HepG2 (cell line): ENCODE results near the gene PRM3. TPM values are rescaled to one million over a fixed set of nuclear protein-coding genes. Genes with fewer than 3 reads are reported as not detected.

Source experiments
- CBFB ChIP-seq: sonication (generic); formaldehyde crosslinking; IDR thresholded peaks from 2 replicates; pipeline ENCODE4 v1.4.0; 2020; ENCODE audit warnings: missing genetic modification reagents
- ELF3 ChIP-seq: IDR thresholded peaks from 2 replicates; pipeline ENCODE4 v1.6.1; 2016; ENCODE audit warnings: missing genetic modification reagents, missing compliant biosample characterization
- GABPB1 ChIP-seq: IDR thresholded peaks from 2 replicates; pipeline ENCODE4 v1.6.1; 2016; ENCODE audit warnings: mild to moderate bottlenecking, missing genetic modification reagents, moderate library complexity, missing compliant biosample characterization
- HOXA3 ChIP-seq: sonication (generic); formaldehyde crosslinking; IDR thresholded peaks from 2 replicates; pipeline ENCODE4 v1.5.0; 2020; ENCODE audit warnings: missing genetic modification reagents
- KMT2A ChIP-seq: sonication (generic); formaldehyde crosslinking; IDR thresholded peaks from 2 replicates; pipeline ENCODE4 v1.4.0; 2020; ENCODE audit warnings: missing genetic modification reagents
- PTBP1 ChIP-seq: fragments of 200-400 bp; formaldehyde crosslinking; IDR thresholded peaks from 2 replicates; pipeline ENCODE4 v1.6.1; 2018; ENCODE audit warnings: low read length, low read depth; ENCODE audit not compliant: poor library complexity, severe bottlenecking
- ZNF230 ChIP-seq: sonication (generic); formaldehyde crosslinking; IDR thresholded peaks from 2 replicates; pipeline ENCODE4 v1.4.0; 2020; ENCODE audit warnings: mild to moderate bottlenecking, missing genetic modification reagents
- ZNF460 ChIP-seq: sonication (generic); formaldehyde crosslinking; IDR thresholded peaks from 2 replicates; pipeline ENCODE4 v1.5.1; 2020; ENCODE audit warnings: missing genetic modification reagents, mild to moderate bottlenecking, borderline replicate concordance
- ZNF891 ChIP-seq: sonication (generic); formaldehyde crosslinking; IDR thresholded peaks from 2 replicates; pipeline ENCODE4 v1.5.0; 2020; ENCODE audit warnings: mild to moderate bottlenecking, missing genetic modification reagents
- polyA plus RNA-seq, 8 experiments: library from polyadenylated mRNA; depleted of rRNA in 3 of 8; stranded (reverse) in 7 of 8; unstranded in 1 of 8; fragments of >200 nt; fragmentation: Illumina TruSeq in 4 of 8; extraction: Trizol in 4 of 8; gene quantifications; 2 replicates each; pipeline versions ENCODE4 v1.2.1 to v1.2.3, GENCODE V29; 2011 to 2016; ENCODE audit warnings: low read depth in 4 of 8, missing spikeins in 1 of 8, mixed read lengths in 1 of 8; ENCODE audit not compliant: insufficient read depth in 1 of 8
- total RNA-seq, 5 experiments: library from RNA; depleted of rRNA; stranded (reverse); fragments of >200 nt; fragmentation: Illumina TruSeq; extraction: Trizol; gene quantifications; 2 replicates each; pipeline ENCODE4 v1.2.3, GENCODE V29; 2016; ENCODE audit warnings: low read depth in 1 of 5
- TF ChIP-seq, protein P1 (sequence below): IDR thresholded peaks from 2 replicates; pipeline ENCODE4 v1.4.0; 2020; ENCODE audit warnings: mild to moderate bottlenecking, missing genetic modification reagents
- TF ChIP-seq, protein P2 (sequence below): sonication (generic); formaldehyde crosslinking; IDR thresholded peaks from 2 replicates; pipeline ENCODE4 v1.5.1; 2020; ENCODE audit warnings: mild to moderate bottlenecking, missing genetic modification reagents
- TF ChIP-seq, protein P3 (sequence below): sonication (generic); formaldehyde crosslinking; IDR thresholded peaks from 2 replicates; pipeline ENCODE4 v1.8.1; 2023; ENCODE audit warnings: missing genetic modification reagents, inconsistent platforms, borderline replicate concordance
- TF ChIP-seq, protein P4 (sequence below): sonication (generic); formaldehyde crosslinking; IDR thresholded peaks from 2 replicates; pipeline ENCODE4 v1.4.0; 2020; ENCODE audit warnings: mild to moderate bottlenecking, missing genetic modification reagents
- TF ChIP-seq, protein P5 (sequence below): sonication (generic); formaldehyde crosslinking; IDR thresholded peaks from 2 replicates; pipeline ENCODE4 v1.4.0; 2020; ENCODE audit warnings: missing genetic modification reagents
- TF ChIP-seq, protein P6 (sequence below): sonication (generic); formaldehyde crosslinking; IDR thresholded peaks from 2 replicates; pipeline ENCODE4 v1.8.1; 2023; ENCODE audit warnings: mild to moderate bottlenecking, missing genetic modification reagents

PRM3 gene
- total and polyA plus RNA-seq, 2 of the 13 experiments (the other 11 are each of a cell fraction or from before 2014, with no cell fraction given), result not detected

DNA sequence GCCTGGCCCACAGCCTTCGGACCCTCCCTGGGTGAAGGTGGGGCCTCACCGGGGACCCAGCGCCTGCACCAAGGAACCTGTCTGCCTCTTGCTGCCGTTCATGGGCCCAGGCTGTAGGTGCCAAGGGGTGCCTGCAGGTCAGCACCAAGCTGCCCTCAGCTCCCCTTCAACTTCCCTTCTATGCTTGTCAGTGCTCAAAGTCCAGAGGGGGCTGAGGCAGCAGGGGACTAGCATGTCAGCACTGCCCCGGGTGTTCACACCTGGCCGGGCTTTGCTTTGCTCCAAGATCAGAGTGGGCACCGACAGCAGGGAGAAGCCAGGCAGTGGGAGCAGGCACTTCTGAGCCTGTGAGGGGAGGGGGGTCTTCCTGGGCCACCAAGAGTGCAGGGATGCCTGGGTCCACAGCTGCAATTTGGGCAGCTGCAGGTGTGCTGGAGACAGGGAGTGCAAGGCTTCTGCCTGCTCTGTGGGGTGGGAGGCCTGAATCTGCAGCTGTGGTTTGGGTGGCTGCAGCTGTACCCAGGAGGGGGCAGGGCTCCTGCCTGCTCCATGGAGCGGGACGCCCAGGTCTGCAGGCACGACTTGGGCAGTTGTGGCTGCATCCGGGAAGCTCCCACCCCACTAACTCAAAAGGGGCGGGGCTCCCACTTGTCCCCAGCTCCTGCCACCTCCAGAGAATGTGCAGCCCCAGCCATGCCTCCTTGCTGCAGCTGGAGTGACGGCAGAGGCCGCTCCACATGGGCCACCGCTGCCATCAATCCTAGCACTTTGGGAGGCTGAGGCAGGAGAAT is 35.3 kb upstream of the PRM3 start (continued):
- TF ChIP-seq, protein P1, sequence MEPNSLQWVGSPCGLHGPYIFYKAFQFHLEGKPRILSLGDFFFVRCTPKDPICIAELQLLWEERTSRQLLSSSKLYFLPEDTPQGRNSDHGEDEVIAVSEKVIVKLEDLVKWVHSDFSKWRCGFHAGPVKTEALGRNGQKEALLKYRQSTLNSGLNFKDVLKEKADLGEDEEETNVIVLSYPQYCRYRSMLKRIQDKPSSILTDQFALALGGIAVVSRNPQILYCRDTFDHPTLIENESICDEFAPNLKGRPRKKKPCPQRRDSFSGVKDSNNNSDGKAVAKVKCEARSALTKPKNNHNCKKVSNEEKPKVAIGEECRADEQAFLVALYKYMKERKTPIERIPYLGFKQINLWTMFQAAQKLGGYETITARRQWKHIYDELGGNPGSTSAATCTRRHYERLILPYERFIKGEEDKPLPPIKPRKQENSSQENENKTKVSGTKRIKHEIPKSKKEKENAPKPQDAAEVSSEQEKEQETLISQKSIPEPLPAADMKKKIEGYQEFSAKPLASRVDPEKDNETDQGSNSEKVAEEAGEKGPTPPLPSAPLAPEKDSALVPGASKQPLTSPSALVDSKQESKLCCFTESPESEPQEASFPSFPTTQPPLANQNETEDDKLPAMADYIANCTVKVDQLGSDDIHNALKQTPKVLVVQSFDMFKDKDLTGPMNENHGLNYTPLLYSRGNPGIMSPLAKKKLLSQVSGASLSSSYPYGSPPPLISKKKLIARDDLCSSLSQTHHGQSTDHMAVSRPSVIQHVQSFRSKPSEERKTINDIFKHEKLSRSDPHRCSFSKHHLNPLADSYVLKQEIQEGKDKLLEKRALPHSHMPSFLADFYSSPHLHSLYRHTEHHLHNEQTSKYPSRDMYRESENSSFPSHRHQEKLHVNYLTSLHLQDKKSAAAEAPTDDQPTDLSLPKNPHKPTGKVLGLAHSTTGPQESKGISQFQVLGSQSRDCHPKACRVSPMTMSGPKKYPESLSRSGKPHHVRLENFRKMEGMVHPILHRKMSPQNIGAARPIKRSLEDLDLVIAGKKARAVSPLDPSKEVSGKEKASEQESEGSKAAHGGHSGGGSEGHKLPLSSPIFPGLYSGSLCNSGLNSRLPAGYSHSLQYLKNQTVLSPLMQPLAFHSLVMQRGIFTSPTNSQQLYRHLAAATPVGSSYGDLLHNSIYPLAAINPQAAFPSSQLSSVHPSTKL (CRISPR knock-in tag), result peak; percentile 76
- TF ChIP-seq, protein P2, sequence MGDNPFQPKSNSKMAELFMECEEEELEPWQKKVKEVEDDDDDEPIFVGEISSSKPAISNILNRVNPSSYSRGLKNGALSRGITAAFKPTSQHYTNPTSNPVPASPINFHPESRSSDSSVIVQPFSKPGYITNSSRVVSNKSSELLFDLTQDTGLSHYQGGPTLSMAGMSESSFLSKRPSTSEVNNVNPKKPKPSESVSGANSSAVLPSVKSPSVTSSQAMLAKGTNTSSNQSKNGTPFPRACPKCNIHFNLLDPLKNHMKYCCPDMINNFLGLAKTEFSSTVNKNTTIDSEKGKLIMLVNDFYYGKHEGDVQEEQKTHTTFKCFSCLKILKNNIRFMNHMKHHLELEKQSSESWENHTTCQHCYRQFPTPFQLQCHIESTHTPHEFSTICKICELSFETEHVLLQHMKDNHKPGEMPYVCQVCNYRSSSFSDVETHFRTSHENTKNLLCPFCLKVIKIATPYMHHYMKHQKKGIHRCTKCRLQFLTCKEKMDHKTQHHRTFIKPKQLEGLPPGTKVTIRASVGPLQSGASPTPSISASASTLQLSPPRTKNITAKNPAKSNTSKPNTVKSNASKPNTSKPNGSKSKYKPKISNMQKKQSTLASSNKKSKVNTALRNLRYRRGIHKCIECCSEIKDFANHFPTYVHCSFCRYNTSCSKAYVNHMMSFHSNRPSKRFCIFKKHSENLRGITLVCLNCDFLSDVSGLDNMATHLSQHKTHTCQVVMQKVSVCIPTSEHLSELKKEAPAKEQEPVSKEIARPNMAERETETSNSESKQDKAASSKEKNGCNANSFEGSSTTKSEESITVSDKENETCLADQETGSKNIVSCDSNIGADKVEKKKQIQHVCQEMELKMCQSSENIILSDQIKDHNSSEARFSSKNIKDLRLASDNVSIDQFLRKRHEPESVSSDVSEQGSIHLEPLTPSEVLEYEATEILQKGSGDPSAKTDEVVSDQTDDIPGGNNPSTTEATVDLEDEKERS, result peak; percentile 60; the same call in 1 of the 2 replicates
- peak; percentile 59 for TF ChIP-seq PTBP1
- TF ChIP-seq GABPB1, result 0 out of 2 replicates have a peak, but pooled peaks have one; percentile 61
- TF ChIP-seq ELF3 (CRISPR knock-in tag), result peak; percentile 23; the same call in 1 of the 2 replicates
- TF ChIP-seq, protein P3, sequence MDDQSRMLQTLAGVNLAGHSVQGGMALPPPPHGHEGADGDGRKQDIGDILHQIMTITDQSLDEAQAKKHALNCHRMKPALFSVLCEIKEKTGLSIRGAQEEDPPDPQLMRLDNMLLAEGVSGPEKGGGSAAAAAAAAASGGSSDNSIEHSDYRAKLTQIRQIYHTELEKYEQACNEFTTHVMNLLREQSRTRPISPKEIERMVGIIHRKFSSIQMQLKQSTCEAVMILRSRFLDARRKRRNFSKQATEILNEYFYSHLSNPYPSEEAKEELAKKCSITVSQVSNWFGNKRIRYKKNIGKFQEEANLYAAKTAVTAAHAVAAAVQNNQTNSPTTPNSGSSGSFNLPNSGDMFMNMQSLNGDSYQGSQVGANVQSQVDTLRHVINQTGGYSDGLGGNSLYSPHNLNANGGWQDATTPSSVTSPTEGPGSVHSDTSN (CRISPR knock-in tag), result no peak
- no peak; the same call in 1 of the 2 replicates for TF ChIP-seq CBFB (CRISPR knock-in tag)
- TF ChIP-seq, protein P4, sequence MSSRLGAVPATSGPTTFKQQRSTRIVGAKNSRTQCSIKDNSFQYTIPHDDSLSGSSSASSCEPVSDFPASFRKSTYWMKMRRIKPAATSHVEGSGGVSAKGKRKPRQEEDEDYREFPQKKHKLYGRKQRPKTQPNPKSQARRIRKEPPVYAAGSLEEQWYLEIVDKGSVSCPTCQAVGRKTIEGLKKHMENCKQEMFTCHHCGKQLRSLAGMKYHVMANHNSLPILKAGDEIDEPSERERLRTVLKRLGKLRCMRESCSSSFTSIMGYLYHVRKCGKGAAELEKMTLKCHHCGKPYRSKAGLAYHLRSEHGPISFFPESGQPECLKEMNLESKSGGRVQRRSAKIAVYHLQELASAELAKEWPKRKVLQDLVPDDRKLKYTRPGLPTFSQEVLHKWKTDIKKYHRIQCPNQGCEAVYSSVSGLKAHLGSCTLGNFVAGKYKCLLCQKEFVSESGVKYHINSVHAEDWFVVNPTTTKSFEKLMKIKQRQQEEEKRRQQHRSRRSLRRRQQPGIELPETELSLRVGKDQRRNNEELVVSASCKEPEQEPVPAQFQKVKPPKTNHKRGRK (CRISPR knock-in tag), result no peak
- TF ChIP-seq ZNF230 (CRISPR knock-in tag), result peak; percentile 16; the same call in 1 of the 2 replicates
- TF ChIP-seq, protein P5, sequence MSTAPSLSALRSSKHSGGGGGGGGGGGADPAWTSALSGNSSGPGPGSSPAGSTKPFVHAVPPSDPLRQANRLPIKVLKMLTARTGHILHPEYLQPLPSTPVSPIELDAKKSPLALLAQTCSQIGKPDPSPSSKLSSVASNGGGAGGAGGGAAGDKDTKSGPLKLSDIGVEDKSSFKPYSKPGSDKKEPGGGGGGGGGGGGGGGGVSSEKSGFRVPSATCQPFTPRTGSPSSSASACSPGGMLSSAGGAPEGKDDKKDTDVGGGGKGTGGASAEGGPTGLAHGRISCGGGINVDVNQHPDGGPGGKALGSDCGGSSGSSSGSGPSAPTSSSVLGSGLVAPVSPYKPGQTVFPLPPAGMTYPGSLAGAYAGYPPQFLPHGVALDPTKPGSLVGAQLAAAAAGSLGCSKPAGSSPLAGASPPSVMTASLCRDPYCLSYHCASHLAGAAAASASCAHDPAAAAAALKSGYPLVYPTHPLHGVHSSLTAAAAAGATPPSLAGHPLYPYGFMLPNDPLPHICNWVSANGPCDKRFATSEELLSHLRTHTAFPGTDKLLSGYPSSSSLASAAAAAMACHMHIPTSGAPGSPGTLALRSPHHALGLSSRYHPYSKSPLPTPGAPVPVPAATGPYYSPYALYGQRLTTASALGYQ (CRISPR knock-in tag), result no peak; the same call in 1 of the 2 replicates
- peak; percentile 32; the same call in 1 of the 2 replicates for TF ChIP-seq KMT2A (CRISPR knock-in tag)
- peak; percentile 10; the same call in 1 of the 2 replicates for TF ChIP-seq ZNF460 (CRISPR knock-in tag)
- TF ChIP-seq HOXA3 (CRISPR knock-in tag), result peak; percentile 63
- peak; percentile 75 for TF ChIP-seq ZNF891 (CRISPR knock-in tag)
- TF ChIP-seq, protein P6, sequence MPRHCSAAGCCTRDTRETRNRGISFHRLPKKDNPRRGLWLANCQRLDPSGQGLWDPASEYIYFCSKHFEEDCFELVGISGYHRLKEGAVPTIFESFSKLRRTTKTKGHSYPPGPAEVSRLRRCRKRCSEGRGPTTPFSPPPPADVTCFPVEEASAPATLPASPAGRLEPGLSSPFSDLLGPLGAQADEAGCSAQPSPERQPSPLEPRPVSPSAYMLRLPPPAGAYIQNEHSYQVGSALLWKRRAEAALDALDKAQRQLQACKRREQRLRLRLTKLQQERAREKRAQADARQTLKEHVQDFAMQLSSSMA (CRISPR knock-in tag), result no peak
